ENCODE measurements around the gene MCM10. TPM values are rescaled to one million over a fixed set of nuclear protein-coding genes. Genes with fewer than 3 reads are reported as not detected.

The MCM10 gene
- total and polyA plus RNA-seq, 2 donors (not counting 3 experiments of a cell fraction or from before 2014, with no cell fraction given), result 3.3 to 31.6 TPM

DNA sequence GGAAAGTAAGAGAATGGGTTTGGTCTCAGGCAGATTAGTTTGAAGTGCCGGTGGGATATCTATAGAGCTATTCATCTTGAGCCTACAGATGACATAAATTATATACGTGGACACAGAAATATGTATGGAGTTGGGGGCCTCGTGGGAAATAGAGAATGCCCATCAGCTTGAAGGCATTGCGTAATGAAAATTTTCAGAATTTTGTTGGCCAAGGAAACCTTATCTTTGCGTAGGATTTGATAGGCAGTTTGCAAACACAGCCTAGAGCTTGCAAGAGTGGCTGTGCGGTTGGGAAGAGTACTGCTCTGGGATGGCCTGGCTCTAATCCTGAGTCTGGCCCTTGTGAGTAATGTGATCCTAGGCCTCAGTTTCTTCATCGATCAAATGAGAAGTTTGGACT is 32.3 kb downstream of the MCM10 start:
- Histone ChIP-seq H3K4me3 (replicated peaks in 1 of 3; ENCODE audit: insufficient read depth in 1 of 3, low read depth in 1 of 3, low read length in 3 of 3) (no peak overlapping the region), H3K27me3 (ENCODE audit: control insufficient read depth in 2 of 2, insufficient read depth in 2 of 2, low read length in 2 of 2) (no peaks in the 10 kb centered on the region), H3K4me2 (ENCODE audit: insufficient read depth, low read length) (no peak overlapping the region), H3K79me2 (ENCODE audit: control insufficient read depth, insufficient read depth, low read length) (no peaks in the 10 kb centered on the region), H3K36me3 (ENCODE audit: control insufficient read depth in 2 of 2, extremely low read depth in 1 of 2, insufficient read depth in 2 of 2, low read length in 2 of 2) (peaks cover 0 to 5% of the 10 kb centered on the region in 2 experiments), H4K20me1 (replicated peaks; ENCODE audit: control insufficient read depth, extremely low read depth, insufficient read depth, low read length) (no peaks in the 10 kb centered on the region), H3K27ac (ENCODE audit: insufficient read depth, low read depth, low read length) (no peak overlapping the region), H3K4me1 (ENCODE audit: control insufficient read depth, extremely low read depth, insufficient read depth, low read length) (no peaks in the 10 kb centered on the region), H3K9me3 (replicated peaks; ENCODE audit: control insufficient read depth, insufficient read depth, low read length) (no peaks in the 10 kb centered on the region), H3K9ac (replicated peaks; ENCODE audit: extremely low read depth, insufficient read depth, low read length) (no peak overlapping the region), H3K9me1 (replicated peaks; ENCODE audit: control insufficient read depth, extremely low read depth, insufficient read depth, low read length) (no peaks in the 10 kb centered on the region), H2AFZ (ENCODE audit: low read depth, low read length) (no peak overlapping the region)
- dilution Hi-C loops (cut with MboI; ENCODE audit: extremely low pct_ligation_motif_present, low sequenced_read_pairs) (no loop called here), intact Hi-C loops (cut with micrococcal nuclease) (no loop called here)
- FAIRE-seq, result no peak
- no peak for DNase-seq (ENCODE audit: low read depth, low spot score)
- no TSS peak for BruUV-seq (replicated peaks)
- POLR2A ChIA-PET, result no interaction called here
- TF ChIP-seq GATA2 (IDR thresholded peaks at IDR 0.05; ENCODE audit: insufficient read depth, insufficient read length, low read depth, low read length) (no peak), JUN (IDR thresholded peaks at IDR 0.05; ENCODE audit: borderline replicate concordance, insufficient read depth, insufficient read length, low read depth) (no peak), MYC (IDR thresholded peaks at IDR 0.05; ENCODE audit: low read depth, low read length) (no peak), POLR2AphosphoS5 (IDR thresholded peaks at IDR 0.05; ENCODE audit: insufficient read depth, low read depth, low read length) (no peak), FOS (IDR thresholded peaks at IDR 0.05; ENCODE audit: borderline replicate concordance, insufficient read depth, low read length) (no peak), EZH2 (IDR thresholded peaks at IDR 0.05; ENCODE audit: borderline replicate concordance, low read depth, low read length, severe bottlenecking) (no peak), CTCF (IDR thresholded peaks at IDR 0.05; ENCODE audit: extremely low read depth in 1 of 2, insufficient read depth in 1 of 2, low read depth in 1 of 2, low read length in 2 of 2) (no peak), POLR2A (IDR thresholded peaks at IDR 0.05; ENCODE audit: low read depth, low read length) (no peak)
- TF ChIP-seq, protein P1, sequence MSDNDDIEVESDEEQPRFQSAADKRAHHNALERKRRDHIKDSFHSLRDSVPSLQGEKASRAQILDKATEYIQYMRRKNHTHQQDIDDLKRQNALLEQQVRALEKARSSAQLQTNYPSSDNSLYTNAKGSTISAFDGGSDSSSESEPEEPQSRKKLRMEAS (IDR thresholded peaks at IDR 0.05; ENCODE audit: insufficient read depth, insufficient read length), result no peak
- CTCF ChIA-PET, result interaction anchor here (1.3 to 1.6 kb wide), 2 partner anchors 16 to 32 kb away, joined by 3 to 6 read pairs; partner anchors contain the start of gene MCM10

All from endothelial cell of umbilical vein (primary cell).